ENCODE data around the gene MAT1A.
A peak's percentile ranks its signal among the peaks of the same experiment; 100 is the strongest.
"Not testable (repeated sequence)": the region's sequence is repeated elsewhere in the genome, so short reads cannot be mapped to it uniquely, and the experiment has no call there.

The MAT1A gene

GRCh38 chr10:80264081-80265056 is 25.1 kb downstream of the MAT1A start:
- no peak for DNase-seq

- DNase-seq = no peak
Observed at GRCh38 chr10:80261316-80262030, 28.0 kb downstream of the MAT1A start.

- peak; percentile 43 for DNase-seq
Observed at GRCh38 chr10:80260295-80261243, 28.9 kb downstream of the MAT1A start.

GRCh38 chr10:80259405-80259871 is 30.0 kb downstream of the MAT1A start:
- DNase-seq = no peak

GRCh38 chr10:80256798-80257197 is 32.7 kb downstream of the MAT1A start:
- DNase-seq = not testable (repeated sequence)

GRCh38 chr10:80254726-80255125 is 34.7 kb downstream of the MAT1A start:
- not testable (repeated sequence) for DNase-seq

GRCh38 chr10:80253963-80254271 is 35.5 kb downstream of the MAT1A start:
- DNase-seq = not testable (repeated sequence)

- DNase-seq = no peak
Observed at GRCh38 chr10:80253266-80253962, 36.0 kb downstream of the MAT1A start.

GRCh38 chr10:80252296-80252887 is 37.1 kb downstream of the MAT1A start:
- no peak for DNase-seq

- DNase-seq = not testable (repeated sequence)
Observed at GRCh38 chr10:80251703-80252280, 37.7 kb downstream of the MAT1A start.

- not testable (repeated sequence) for DNase-seq
Observed at GRCh38 chr10:80250399-80250798, 39.1 kb downstream of the MAT1A start.

GRCh38 chr10:80249906-80250305 is 39.6 kb downstream of the MAT1A start:
- not testable (repeated sequence) for DNase-seq

- not testable (repeated sequence) for DNase-seq
Observed at GRCh38 chr10:80247611-80248010, 41.8 kb downstream of the MAT1A start.

GRCh38 chr10:80244371-80244770 is 45.1 kb downstream of the MAT1A start:
- not testable (repeated sequence) for DNase-seq

- DNase-seq = not testable (repeated sequence)
Observed at GRCh38 chr10:80242341-80242740, 47.1 kb downstream of the MAT1A start.

GRCh38 chr10:80236457-80236856 is 53.0 kb downstream of the MAT1A start:
- not testable (repeated sequence) for DNase-seq

- DNase-seq = not testable (repeated sequence)
Observed at GRCh38 chr10:80234331-80235235, 54.9 kb downstream of the MAT1A start.

GRCh38 chr10:80233871-80234270 is 55.6 kb downstream of the MAT1A start:
- DNase-seq = not testable (repeated sequence)

- DNase-seq = not testable (repeated sequence)
Observed at GRCh38 chr10:80226723-80227122, 62.7 kb downstream of the MAT1A start.

- not testable (repeated sequence) for DNase-seq
Observed at GRCh38 chr10:80223031-80223419, 66.4 kb downstream of the MAT1A start.
